Osteocyte (in vitro differentiated cells): ENCODE results near the gene RBM28. TPM values are rescaled to one million over a fixed set of nuclear protein-coding genes. Genes with fewer than 3 reads are reported as not detected.

Source experiments
- DNase-seq: peaks from one replicate; pipeline ENCODE4 v3.0.0; 2021; ENCODE audit warnings: mixed read lengths; ENCODE audit not compliant: unreplicated experiment; ENCODE audit errors: extremely low spot score
- H3K27ac Mint-ChIP-seq: one replicate; pipeline ENCODE4 v1.8.0; 2021; ENCODE audit warnings: mild to moderate bottlenecking, mixed read lengths; ENCODE audit not compliant: unreplicated experiment
- H3K27me3 Mint-ChIP-seq: one replicate; pipeline ENCODE4 v1.8.0; 2021; ENCODE audit warnings: mixed read lengths; ENCODE audit not compliant: unreplicated experiment
- H3K36me3 Mint-ChIP-seq: one replicate; pipeline ENCODE4 v1.8.0; 2021; ENCODE audit warnings: mixed read lengths; ENCODE audit not compliant: unreplicated experiment
- H3K4me1 Mint-ChIP-seq: one replicate; pipeline ENCODE4 v1.8.0; 2021; ENCODE audit warnings: mixed read lengths; ENCODE audit not compliant: unreplicated experiment
- H3K4me3 Mint-ChIP-seq: one replicate; pipeline ENCODE4 v1.8.0; 2021; ENCODE audit warnings: mild to moderate bottlenecking, moderate library complexity, mixed read lengths; ENCODE audit not compliant: unreplicated experiment
- H3K9me3 Mint-ChIP-seq: one replicate; pipeline ENCODE4 v1.8.0; 2021; ENCODE audit warnings: mixed read lengths; ENCODE audit not compliant: unreplicated experiment
- total RNA-seq: library from RNA; stranded (reverse); gene quantifications from 2 replicates; pipeline ENCODE4 v1.2.1, GENCODE V29; 2021
- TF ChIP-seq, protein P1 (sequence below): fragments of 200-600 bp; sonication (generic); IDR thresholded peaks from 2 replicates; pipeline ENCODE4 v1.5.0; 2021; ENCODE audit warnings: antibody characterized with exemption, mild to moderate bottlenecking, moderate library complexity

RBM28 gene
- total RNA-seq, 1 donor from 2014 or later = 45.6 TPM

DNA sequence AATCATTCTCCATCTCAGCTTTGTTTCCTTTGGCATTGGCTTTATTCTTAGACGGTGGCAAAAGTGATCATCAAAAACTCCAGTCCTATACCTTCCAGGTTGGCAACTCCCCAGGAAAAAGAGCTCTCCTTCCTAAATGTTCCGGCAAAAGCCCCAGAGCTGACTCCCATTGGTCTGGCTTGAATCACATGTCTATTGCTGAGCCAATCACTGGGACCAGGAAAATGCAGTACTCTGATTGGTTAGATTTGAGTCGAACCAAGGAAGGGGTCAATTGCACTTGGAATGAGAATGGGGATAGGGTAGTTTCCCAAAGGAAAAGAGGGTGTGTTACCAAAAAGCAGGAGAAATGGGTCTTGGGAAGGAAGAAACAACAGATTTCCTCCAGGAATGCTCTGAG is 80.3 kb downstream of the RBM28 start:
- H3K27me3 Mint-ChIP-seq = peaks cover 4% of the 10 kb centered on the region
- H3K4me1 Mint-ChIP-seq = peaks cover 45% of the 10 kb centered on the region
- DNase-seq = no peak
- H3K9me3 Mint-ChIP-seq = no peaks in the 10 kb centered on the region
- H3K36me3 Mint-ChIP-seq = no peaks in the 10 kb centered on the region
- H3K27ac Mint-ChIP-seq = no peak overlapping the region
- H3K4me3 Mint-ChIP-seq = no peak overlapping the region
- TF ChIP-seq, protein P1, sequence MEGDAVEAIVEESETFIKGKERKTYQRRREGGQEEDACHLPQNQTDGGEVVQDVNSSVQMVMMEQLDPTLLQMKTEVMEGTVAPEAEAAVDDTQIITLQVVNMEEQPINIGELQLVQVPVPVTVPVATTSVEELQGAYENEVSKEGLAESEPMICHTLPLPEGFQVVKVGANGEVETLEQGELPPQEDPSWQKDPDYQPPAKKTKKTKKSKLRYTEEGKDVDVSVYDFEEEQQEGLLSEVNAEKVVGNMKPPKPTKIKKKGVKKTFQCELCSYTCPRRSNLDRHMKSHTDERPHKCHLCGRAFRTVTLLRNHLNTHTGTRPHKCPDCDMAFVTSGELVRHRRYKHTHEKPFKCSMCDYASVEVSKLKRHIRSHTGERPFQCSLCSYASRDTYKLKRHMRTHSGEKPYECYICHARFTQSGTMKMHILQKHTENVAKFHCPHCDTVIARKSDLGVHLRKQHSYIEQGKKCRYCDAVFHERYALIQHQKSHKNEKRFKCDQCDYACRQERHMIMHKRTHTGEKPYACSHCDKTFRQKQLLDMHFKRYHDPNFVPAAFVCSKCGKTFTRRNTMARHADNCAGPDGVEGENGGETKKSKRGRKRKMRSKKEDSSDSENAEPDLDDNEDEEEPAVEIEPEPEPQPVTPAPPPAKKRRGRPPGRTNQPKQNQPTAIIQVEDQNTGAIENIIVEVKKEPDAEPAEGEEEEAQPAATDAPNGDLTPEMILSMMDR = no peak

DNA sequence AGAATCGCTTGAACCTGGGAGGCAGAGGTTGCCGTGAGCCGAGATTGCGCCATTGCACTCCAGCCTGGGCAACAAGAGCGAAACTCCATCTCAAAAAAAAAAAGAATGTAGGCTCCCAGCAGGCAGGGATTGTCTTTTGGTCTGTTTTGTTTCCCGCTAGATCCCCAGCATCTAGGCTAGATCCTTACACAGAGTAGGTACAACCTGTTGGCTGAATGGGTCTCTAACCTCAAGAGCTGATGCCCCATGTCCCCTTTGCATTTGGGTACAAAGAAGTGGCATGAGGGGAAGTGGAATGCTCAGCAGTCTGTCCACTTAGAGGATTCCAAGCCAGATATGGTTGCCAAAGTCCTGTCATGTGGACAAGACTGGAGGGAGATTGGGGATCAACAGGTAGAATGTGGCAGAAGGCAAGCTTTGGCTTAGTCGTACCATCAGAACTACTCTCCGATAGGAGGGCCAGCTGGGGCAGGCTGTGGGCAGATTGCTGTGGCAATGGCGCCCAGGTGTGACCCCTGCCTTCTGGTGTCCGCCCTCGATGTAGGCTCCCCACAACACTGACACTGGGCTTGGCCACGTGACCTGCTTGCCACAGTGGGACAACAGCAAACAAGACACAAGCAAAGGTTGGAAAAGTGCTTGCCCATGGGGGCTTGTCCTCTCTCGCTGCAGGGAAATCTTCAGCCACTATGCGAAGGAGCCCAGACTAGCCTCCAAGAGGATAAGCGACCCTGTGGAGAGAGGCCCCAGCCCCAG is 81.3 kb downstream of the RBM28 start:
- TF ChIP-seq, protein P1 = no peak
- Mint-ChIP-seq H3K4me3 (no peak overlapping the region), H3K9me3 (no peaks in the 10 kb centered on the region), H3K27ac (no peak overlapping the region), H3K36me3 (no peaks in the 10 kb centered on the region), H3K27me3 (peaks cover 8% of the 10 kb centered on the region), H3K4me1 (peaks cover 35% of the 10 kb centered on the region)
- no peak for DNase-seq

DNA sequence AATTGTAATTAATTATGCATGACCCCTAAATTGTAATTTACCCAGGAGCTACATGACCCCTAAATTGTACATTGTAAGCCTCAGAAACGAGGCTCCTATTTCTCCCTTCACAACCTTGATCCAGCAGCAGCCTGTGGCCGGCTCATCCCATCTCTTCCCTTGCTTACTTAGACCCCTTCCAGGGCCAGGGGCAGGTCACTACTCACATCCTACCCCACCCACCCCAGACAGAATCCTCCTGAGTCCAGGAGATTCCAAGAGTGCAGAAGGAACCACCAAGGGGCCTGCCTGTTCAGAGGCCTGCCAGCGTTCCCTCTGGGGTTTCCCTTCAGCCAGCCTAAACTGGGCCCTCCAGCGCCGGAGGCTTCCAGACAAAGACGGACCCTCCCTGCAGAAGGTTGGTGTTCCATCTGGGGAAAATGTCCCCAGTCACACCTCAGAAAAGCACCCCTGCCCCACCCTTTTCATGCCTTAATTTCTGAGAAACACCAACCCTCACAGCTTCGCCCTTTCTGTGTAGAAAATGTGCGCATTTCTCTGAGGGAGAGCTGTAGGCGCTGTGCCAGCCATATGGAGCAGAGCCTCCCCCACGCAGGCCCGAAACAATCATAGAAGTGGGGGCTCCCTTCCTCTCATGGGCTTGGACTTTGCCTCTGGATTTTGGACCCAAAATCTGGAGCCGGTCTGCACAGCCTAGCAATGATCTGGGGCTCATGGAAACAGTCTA is 83.5 kb downstream of the RBM28 start:
- no peaks in the 10 kb centered on the region for H3K36me3 Mint-ChIP-seq
- H3K27me3 Mint-ChIP-seq = peaks cover 17% of the 10 kb centered on the region
- DNase-seq = no peak
- peaks cover 15% of the 10 kb centered on the region for H3K4me1 Mint-ChIP-seq
- H3K9me3 Mint-ChIP-seq = no peaks in the 10 kb centered on the region
- no peak overlapping the region for H3K27ac Mint-ChIP-seq
- H3K4me3 Mint-ChIP-seq = no peak overlapping the region
- TF ChIP-seq, protein P1 = no peak

DNA sequence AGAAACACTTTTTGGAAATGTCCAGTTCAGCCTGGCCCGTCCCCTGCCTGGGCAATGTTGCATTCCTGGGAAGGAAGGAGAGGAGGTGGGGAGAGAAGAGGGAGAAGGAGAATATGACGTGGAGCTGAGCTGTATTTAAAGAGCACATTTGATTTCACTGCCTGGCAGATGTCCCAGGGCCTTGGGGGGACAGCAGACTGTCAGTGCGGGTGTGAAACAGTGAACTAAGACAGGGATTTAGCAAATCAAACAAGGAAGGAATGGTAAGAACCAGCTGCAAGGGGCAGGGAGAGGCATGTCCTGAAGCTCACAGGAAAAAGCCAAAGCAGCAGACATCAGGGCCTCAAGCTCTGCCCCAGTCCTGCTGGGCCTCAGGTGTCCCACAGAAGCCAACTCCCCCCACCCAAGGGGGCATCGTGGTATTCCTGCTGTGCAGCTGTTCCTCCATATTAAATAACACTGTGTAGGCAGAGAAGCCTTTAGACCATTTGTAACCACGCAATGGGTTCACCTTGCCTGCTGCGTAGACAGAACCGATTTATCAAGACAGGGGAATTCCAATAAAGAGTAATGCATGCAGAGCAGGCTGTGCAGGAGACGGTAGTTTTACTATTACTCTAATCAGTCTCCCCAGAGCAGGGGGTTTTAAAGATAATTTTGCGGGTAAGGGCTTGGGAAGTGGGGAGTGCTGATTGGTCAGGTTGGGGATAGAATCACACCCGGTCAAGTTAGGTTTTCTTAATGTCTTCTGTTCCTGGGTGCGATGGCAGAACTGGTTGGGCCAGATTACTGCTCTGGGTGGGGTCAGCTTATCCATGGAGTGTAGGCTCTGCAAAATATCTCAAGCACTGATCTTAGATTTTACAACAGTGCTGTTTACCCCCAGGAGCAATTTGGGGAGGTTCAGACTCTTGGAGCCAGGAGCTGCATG is 84.3 kb downstream of the RBM28 start:
- Mint-ChIP-seq H3K9me3 (no peaks in the 10 kb centered on the region), H3K36me3 (no peaks in the 10 kb centered on the region), H3K4me3 (no peak overlapping the region), H3K4me1 (peaks cover 15% of the 10 kb centered on the region), H3K27ac (no peak overlapping the region), H3K27me3 (peaks cover 17% of the 10 kb centered on the region)
- no peak for DNase-seq
- TF ChIP-seq, protein P1 = no peak
